GM12878 (cell line): Measurements from ENCODE around the gene RASSF4. TPM values are rescaled to one million over a fixed set of nuclear protein-coding genes. Genes with fewer than 3 reads are reported as not detected.

Experiments used
- ATAC-seq: fragments of 200-7000 bp; cut with Tn5 transposase; 3 replicates; pipeline ENCODE4 v1.9.1; 2020; ENCODE audit warnings: mild to moderate bottlenecking, moderate library complexity
- BruUV-seq: library from RNA; stranded (reverse); fragments of 400-500 nt; replicated peaks from 2 replicates; lab custom pipeline; 2021; lab: Mats Ljungman, UMichigan
- CTCF ChIA-PET: fragments of 300-600 bp; sonication (Branson Sonifier 250); formaldehyde crosslinking; extraction: SDS; loops from one replicate; lab custom pipeline; 2021; ENCODE audit warnings: inconsistent platforms; lab: Yijun Ruan, JAX
- POLR2A ChIA-PET: fragments of 350-600 bp; formaldehyde crosslinking; extraction: SDS; loops from one replicate; lab custom pipeline; 2021; ENCODE audit warnings: inconsistent platforms; lab: Charles Lee
- RAD21 ChIA-PET: fragments of 300-600 bp; sonication (Branson Sonifier 250); formaldehyde crosslinking; loops from one replicate; lab custom pipeline; 2023; ENCODE audit warnings: antibody characterized with exemption; ENCODE audit not compliant: unreplicated experiment; lab: Charles Lee
- SMC1A ChIA-PET: fragments of 300-600 bp; sonication (Branson Sonifier 250); formaldehyde crosslinking; loops from one replicate; lab custom pipeline; 2023; ENCODE audit not compliant: unreplicated experiment, uncharacterized antibody; lab: Charles Lee
- DNase-seq: peaks from one replicate; pipeline ENCODE4 v3.0.0-alpha.2; 2011; ENCODE audit warnings: low read depth, low spot score
- FAIRE-seq: peaks from 3 replicates; lab custom pipeline; 2011; peaks lifted over from hg19 to GRCh38; lab: Jason Lieb, UNC
- H2AFZ ChIP-seq: 2 replicates; pipeline ENCODE4 v1.6.0; 2011; ENCODE audit warnings: low read depth, low read length, control low read depth; ENCODE audit not compliant: control insufficient read depth
- H3K27ac ChIP-seq: 2 replicates; pipeline ENCODE4 v1.5.1; 2011; ENCODE audit warnings: control low read depth; ENCODE audit not compliant: control insufficient read depth, insufficient read depth
- H3K27me3 ChIP-seq, 2 experiments: replicated peaks in 1 of 2; 2 replicates each; pipeline versions ENCODE4 v1.6.0 to v1.6.1; 2011; ENCODE audit warnings: low read length in 1 of 2; ENCODE audit not compliant: control insufficient read depth in 2 of 2, insufficient read depth in 2 of 2
- H3K36me3 ChIP-seq, 2 experiments: 2 replicates each; pipeline ENCODE4 v1.5.1; 2011; ENCODE audit warnings: low read length in 1 of 2; ENCODE audit not compliant: control insufficient read depth in 2 of 2, insufficient read depth in 2 of 2
- H3K4me1 ChIP-seq: 2 replicates; pipeline ENCODE4 v1.6.1; 2011; ENCODE audit warnings: mild to moderate bottlenecking, low read length, moderate library complexity, mixed read lengths; ENCODE audit not compliant: control insufficient read depth, insufficient read depth
- H3K4me2 ChIP-seq: 2 replicates; pipeline ENCODE4 v1.6.0; 2011; ENCODE audit warnings: control low read depth; ENCODE audit not compliant: control insufficient read depth, insufficient read depth
- H3K4me3 ChIP-seq: fragments of 200-600 bp; sonication (generic); 2 replicates; pipeline ENCODE4 v1.5.1; 2016
- H3K79me2 ChIP-seq: 2 replicates; pipeline ENCODE4 v1.6.0; 2011; ENCODE audit warnings: low read length; ENCODE audit not compliant: control insufficient read depth, insufficient read depth
- H3K9ac ChIP-seq: 2 replicates; pipeline ENCODE4 v1.8.0; 2011; ENCODE audit warnings: low read length, control low read depth, mixed read lengths; ENCODE audit not compliant: control insufficient read depth, insufficient read depth
- H3K9me3 ChIP-seq: replicated peaks from 3 replicates; pipeline ENCODE4 v1.5.1; 2011; ENCODE audit warnings: mild to moderate bottlenecking, low read length; ENCODE audit not compliant: control insufficient read depth, insufficient read depth
- H4K20me1 ChIP-seq: 2 replicates; pipeline ENCODE4 v1.6.0; 2011; ENCODE audit not compliant: control insufficient read depth, insufficient read depth
- ASH2L ChIP-seq: fragments of 300-600, 200-600 bp; sonication (generic); IDR thresholded peaks from 2 replicates; pipeline ENCODE4 v1.6.1; 2017; ENCODE audit warnings: low read depth, mild to moderate bottlenecking, borderline replicate concordance
- ATF2 ChIP-seq: IDR thresholded peaks from 2 replicates; pipeline ENCODE4 v1.6.1; 2012; ENCODE audit warnings: low read length, inconsistent platforms
- CBX5 ChIP-seq: sonication (generic); IDR thresholded peaks from 2 replicates; pipeline ENCODE4 v1.6.1; 2016; ENCODE audit warnings: low read depth, moderate library complexity, mild to moderate bottlenecking, inconsistent platforms
- DPF2 ChIP-seq: fragments of 450-650 bp; IDR thresholded peaks from 2 replicates; pipeline ENCODE4 v1.6.1; 2017; ENCODE audit warnings: mild to moderate bottlenecking
- E2F4 ChIP-seq: IDR thresholded peaks from 2 replicates; pipeline ENCODE4 v1.6.1; 2012; ENCODE audit warnings: low read depth, low read length, improper control_type of control experiment
- EED ChIP-seq: sonication (generic); IDR thresholded peaks from 2 replicates; pipeline ENCODE4 v1.6.1; 2016; ENCODE audit warnings: antibody characterized with exemption, low read depth
- KAT2A ChIP-seq: conservative IDR thresholded peaks from 2 replicates; pipeline ENCODE4 v1.6.1; 2011; ENCODE audit warnings: low read depth, low read length; ENCODE audit not compliant: control insufficient read depth
- MTA2 ChIP-seq: fragments of 450-650 bp; IDR thresholded peaks from 2 replicates; pipeline ENCODE4 v1.6.1; 2016; ENCODE audit warnings: low read depth, mild to moderate bottlenecking, moderate library complexity
- MTA3 ChIP-seq: IDR thresholded peaks from 2 replicates; pipeline ENCODE4 v1.6.1; 2012; ENCODE audit warnings: low read length, inconsistent platforms, borderline replicate concordance
- NBN ChIP-seq: fragments of 450-650 bp; IDR thresholded peaks from 2 replicates; pipeline ENCODE4 v1.6.1; 2016
- NR2C1 ChIP-seq: fragments of 450-650 bp; IDR thresholded peaks from 2 replicates; pipeline ENCODE4 v1.6.1; 2017; ENCODE audit warnings: antibody characterized with exemption, mild to moderate bottlenecking, moderate library complexity
- NR2F1 ChIP-seq: fragments of 450-650 bp; conservative IDR thresholded peaks from 2 replicates; pipeline ENCODE4 v1.6.1; 2017; ENCODE audit warnings: mild to moderate bottlenecking
- PAX5 ChIP-seq: IDR thresholded peaks from 2 replicates; pipeline ENCODE4 v1.6.1; 2011; ENCODE audit warnings: low read depth, low read length, borderline replicate concordance
- STAT3 ChIP-seq: IDR thresholded peaks from 2 replicates; pipeline ENCODE4 v1.6.1; 2011; ENCODE audit warnings: low read depth, low read length, improper control_type of control experiment
- WGBS: methylation state at CpG from one replicate; pipeline ENCODE4 v1.1.6; 2016; ENCODE audit warnings: low lambda C conversion rate; ENCODE audit not compliant: insufficient replicate concordance, insufficient coverage; ENCODE audit errors: missing lambda C conversion rate; 5-methylcytosine and 5-hydroxymethylcytosine counted together
- in situ Hi-C: fragments of 300-500 bp; cut with MboI; formaldehyde crosslinking; loops from 9 replicates; pipeline ENCODE4 v1.14.3; 2018; ENCODE audit warnings: mixed read lengths
- intact Hi-C: fragments of 100-400 bp; cut with micrococcal nuclease; formaldehyde crosslinking; loops from one replicate; pipeline ENCODE4 v1.14.2; 2022; ENCODE audit not compliant: unreplicated experiment
- polyA plus RNA-seq, 11 experiments: library from polyadenylated mRNA; depleted of rRNA in 4 of 11; unstranded in 6 of 11; stranded (reverse) in 5 of 11; fragments of >200 nt; fragmentation: Nextera tagmentation in 4 of 11; fragmentation: Illumina TruSeq in 1 of 11; extraction: Ambion mirVana in 4 of 11; extraction: Trizol in 1 of 11; gene quantifications; 1 replicate in 1 of 11; 2 replicates in 10 of 11; pipeline versions ENCODE4 v1.2.1 to v1.2.3, GENCODE V29; 2011 to 2016; ENCODE audit warnings: inconsistent platforms in 2 of 11, missing spikeins in 2 of 11, low read depth in 1 of 11
- total RNA-seq, 4 experiments: library from RNA; depleted of rRNA in 3 of 4; stranded (reverse); fragments of >200 nt in 3 of 4; fragmentation: Illumina TruSeq in 1 of 4; extraction: Trizol in 1 of 4; gene quantifications; 2 replicates each; pipeline versions ENCODE4 v1.2.1 to v1.2.3, GENCODE V29; 2013 to 2021

The RASSF4 gene
- total and polyA plus RNA-seq, 10 of the 15 experiments (the other 5 are each of a cell fraction or from before 2014, with no cell fraction given) = 3.7 to 71.1 (median 16.8) TPM

GRCh38 chr10:44986179-44986578, 26.6 kb downstream of the RASSF4 start (continued):
- TF ChIP-seq KAT2A (no peak), PAX5 (no peak)

GRCh38 chr10:44986670-44987069, 27.1 kb downstream of the RASSF4 start:
- no peaks in the 10 kb centered on the region for H3K27me3 ChIP-seq
- H3K4me1 ChIP-seq = peaks cover 3% of the 10 kb centered on the region
- no peak overlapping the region for H3K4me2 ChIP-seq
- no peak overlapping the region for H3K9ac ChIP-seq
- no peaks in the 10 kb centered on the region for H3K9me3 ChIP-seq
- intact Hi-C loops (no loop called here), in situ Hi-C loops (no loop called here)
- no peak overlapping the region for H3K27ac ChIP-seq
- FAIRE-seq (no peak), ATAC-seq (no peak), DNase-seq (no peak)
- no TSS peak for BruUV-seq
- peaks cover 3 to 4% of the 10 kb centered on the region in 2 experiments; a peak in 3 of 4 replicates for H3K36me3 ChIP-seq
- TF ChIP-seq NR2F1 = no peak
- no peak for TF ChIP-seq EED
- TF ChIP-seq NBN = no peak
- TF ChIP-seq STAT3 = no peak
- no peak for TF ChIP-seq MTA2
- no peak for TF ChIP-seq ATF2
- no peak for TF ChIP-seq DPF2
- TF ChIP-seq CBX5 = no peak
- TF ChIP-seq MTA3 = no peak
- no peak for TF ChIP-seq ASH2L
- TF ChIP-seq E2F4 = no peak
- TF ChIP-seq NR2C1 = no peak
- CTCF ChIA-PET = interaction anchor here (0.9 kb wide), 1 partner anchor 11 kb away, joined by 3 read pairs; no protein-coding TSS in a partner anchor
- RAD21 ChIA-PET = no interaction called here
- H4K20me1 ChIP-seq = no peaks in the 10 kb centered on the region
- no peak overlapping the region for H3K4me3 ChIP-seq
- POLR2A ChIA-PET = interaction anchor here (1.6 kb wide), 1 partner anchor 21 kb away, joined by 3 read pairs; no protein-coding TSS in a partner anchor
- WGBS = 31% methylated on average over 3 of the region's 3 CpGs
- SMC1A ChIA-PET = no interaction called here
- no peaks in the 10 kb centered on the region for H3K79me2 ChIP-seq
- H2AFZ ChIP-seq = no peak overlapping the region
